ENCODE measurements around the gene CSF1. TPM values are rescaled to one million over a fixed set of nuclear protein-coding genes. Genes with fewer than 3 reads are reported as not detected.

The CSF1 gene
- polyA plus RNA-seq, 2 of the 4 experiments (the other 2 are of a cell fraction), result 35.1 to 36.3 TPM

DNA sequence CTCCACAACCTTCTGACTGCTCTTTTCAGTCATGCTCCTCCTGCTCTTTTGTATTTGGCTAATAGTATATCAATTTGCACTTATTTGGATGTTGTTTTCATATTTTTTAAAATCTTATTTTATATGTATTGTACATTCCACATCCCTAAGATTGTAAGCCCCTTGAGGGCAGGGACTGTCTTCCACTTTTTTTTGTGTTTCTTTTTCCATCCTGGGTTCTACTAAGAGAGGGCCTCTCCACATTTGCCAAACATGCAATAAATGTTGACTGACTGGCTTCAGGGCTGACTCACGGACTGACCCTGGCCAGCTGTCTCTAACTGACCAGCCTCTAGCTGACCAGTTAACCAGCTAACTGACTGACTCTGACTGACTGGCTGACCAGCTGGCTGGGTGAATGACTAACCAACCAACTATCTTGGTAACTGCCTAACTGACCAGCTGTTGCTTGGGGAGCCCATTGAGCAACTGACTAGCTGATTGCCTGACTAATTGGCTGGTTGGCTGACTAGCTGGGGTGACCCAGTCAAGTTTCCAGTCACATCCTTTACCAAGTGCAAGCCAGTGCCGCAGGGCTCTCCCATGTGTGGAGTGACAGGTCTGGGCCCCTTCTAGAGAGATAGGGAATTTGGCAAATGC lies 16.1 kb downstream of the CSF1 start:
- 93% methylated on average over 2 of the region's 2 CpGs for WGBS (ENCODE audit: missing lambda C conversion rate)
- H3K4me1 ChIP-seq, result peaks cover 52% of the 10 kb centered on the region
- no peak for TF ChIP-seq HOXB5 (CRISPR knock-in tag; IDR thresholded peaks at IDR 0.05)
- no peak for TF ChIP-seq RNF2 (IDR thresholded peaks at IDR 0.05; ENCODE audit: borderline replicate concordance, low read depth)
- POLR2A ChIA-PET, result no interaction called here
- H3K4me2 ChIP-seq, result no peak overlapping the region
- no peaks in the 10 kb centered on the region for H3K9me3 ChIP-seq
- no peak for FAIRE-seq
- no peak for DNase-seq (ENCODE audit: low read depth in 1 of 2, low spot score in 1 of 2)
- CTCF ChIA-PET, result interaction anchor here (1.6 to 3.7 kb wide), 2 partner anchors 54 to 152 kb away, joined by 4 to 21 read pairs; no protein-coding TSS in a partner anchor
- ATAC-seq, result no peak
- H3K27ac ChIP-seq, result peak overlapping the region; percentile 79 to 88; a peak in 5 of 6 replicates
- no peak overlapping the region for H3K4me3 ChIP-seq

DNA sequence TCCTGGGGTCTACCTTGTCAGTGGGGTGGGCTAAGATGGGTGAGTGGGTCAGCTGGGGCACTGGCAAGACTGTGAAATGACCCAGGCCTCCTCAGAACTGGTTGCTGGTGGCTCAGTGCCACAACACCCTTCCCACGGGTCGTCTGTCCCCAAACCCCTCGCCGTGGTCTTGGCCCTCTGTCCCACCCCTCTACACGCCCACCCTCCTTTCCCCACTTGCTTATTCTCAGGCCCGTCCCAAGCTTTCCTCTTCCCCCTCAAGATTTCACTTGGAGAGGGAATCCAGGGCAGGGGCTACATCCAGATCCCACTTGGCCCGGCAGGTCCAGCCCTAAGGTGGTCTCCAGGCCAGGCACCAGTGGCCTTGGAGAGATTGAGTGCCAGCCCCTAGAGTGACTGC lies 16.7 kb downstream of the CSF1 start:
- FAIRE-seq, result no peak
- H3K4me2 ChIP-seq, result peak overlapping the region; percentile 43; the same call in 2 of the 3 replicates
- DNase-seq (ENCODE audit: low read depth in 1 of 2, low spot score in 1 of 2), result no peak
- H3K9me3 ChIP-seq, result no peaks in the 10 kb centered on the region
- POLR2A ChIA-PET, result no interaction called here
- ATAC-seq, result no peak
- peak overlapping the region; percentile 79 to 88; a peak in 5 of 6 replicates for H3K27ac ChIP-seq
- peaks cover 52% of the 10 kb centered on the region for H3K4me1 ChIP-seq
- no peak for TF ChIP-seq JUN (IDR thresholded peaks at IDR 0.05)
- TF ChIP-seq, protein P1, sequence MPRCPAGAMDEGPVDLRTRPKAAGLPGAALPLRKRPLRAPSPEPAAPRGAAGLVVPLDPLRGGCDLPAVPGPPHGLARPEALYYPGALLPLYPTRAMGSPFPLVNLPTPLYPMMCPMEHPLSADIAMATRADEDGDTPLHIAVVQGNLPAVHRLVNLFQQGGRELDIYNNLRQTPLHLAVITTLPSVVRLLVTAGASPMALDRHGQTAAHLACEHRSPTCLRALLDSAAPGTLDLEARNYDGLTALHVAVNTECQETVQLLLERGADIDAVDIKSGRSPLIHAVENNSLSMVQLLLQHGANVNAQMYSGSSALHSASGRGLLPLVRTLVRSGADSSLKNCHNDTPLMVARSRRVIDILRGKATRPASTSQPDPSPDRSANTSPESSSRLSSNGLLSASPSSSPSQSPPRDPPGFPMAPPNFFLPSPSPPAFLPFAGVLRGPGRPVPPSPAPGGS (IDR thresholded peaks at IDR 0.05), result no peak
- TF ChIP-seq CBX2 (IDR thresholded peaks at IDR 0.05; ENCODE audit: borderline replicate concordance, low read depth), result no peak
- TF ChIP-seq, protein P2, sequence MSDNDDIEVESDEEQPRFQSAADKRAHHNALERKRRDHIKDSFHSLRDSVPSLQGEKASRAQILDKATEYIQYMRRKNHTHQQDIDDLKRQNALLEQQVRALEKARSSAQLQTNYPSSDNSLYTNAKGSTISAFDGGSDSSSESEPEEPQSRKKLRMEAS (IDR thresholded peaks at IDR 0.05), result no peak
- no peak for TF ChIP-seq NR3C1 (IDR thresholded peaks at IDR 0.05)
- TF ChIP-seq, protein P3, sequence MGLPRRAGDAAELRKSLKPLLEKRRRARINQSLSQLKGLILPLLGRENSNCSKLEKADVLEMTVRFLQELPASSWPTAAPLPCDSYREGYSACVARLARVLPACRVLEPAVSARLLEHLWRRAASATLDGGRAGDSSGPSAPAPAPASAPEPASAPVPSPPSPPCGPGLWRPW (IDR thresholded peaks at IDR 0.05), result no peak
- no peak for TF ChIP-seq MYC (IDR thresholded peaks at IDR 0.05; ENCODE audit: borderline replicate concordance, low read length)
- TF ChIP-seq ZNF302 (CRISPR knock-in tag; IDR thresholded peaks at IDR 0.05), result no peak
- TF ChIP-seq, protein P4, sequence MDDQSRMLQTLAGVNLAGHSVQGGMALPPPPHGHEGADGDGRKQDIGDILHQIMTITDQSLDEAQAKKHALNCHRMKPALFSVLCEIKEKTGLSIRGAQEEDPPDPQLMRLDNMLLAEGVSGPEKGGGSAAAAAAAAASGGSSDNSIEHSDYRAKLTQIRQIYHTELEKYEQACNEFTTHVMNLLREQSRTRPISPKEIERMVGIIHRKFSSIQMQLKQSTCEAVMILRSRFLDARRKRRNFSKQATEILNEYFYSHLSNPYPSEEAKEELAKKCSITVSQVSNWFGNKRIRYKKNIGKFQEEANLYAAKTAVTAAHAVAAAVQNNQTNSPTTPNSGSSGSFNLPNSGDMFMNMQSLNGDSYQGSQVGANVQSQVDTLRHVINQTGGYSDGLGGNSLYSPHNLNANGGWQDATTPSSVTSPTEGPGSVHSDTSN (IDR thresholded peaks at IDR 0.05), result no peak
- no peak for TF ChIP-seq BHLHE40 (IDR thresholded peaks at IDR 0.05; ENCODE audit: low read depth, low read length)
- TF ChIP-seq, protein P5, sequence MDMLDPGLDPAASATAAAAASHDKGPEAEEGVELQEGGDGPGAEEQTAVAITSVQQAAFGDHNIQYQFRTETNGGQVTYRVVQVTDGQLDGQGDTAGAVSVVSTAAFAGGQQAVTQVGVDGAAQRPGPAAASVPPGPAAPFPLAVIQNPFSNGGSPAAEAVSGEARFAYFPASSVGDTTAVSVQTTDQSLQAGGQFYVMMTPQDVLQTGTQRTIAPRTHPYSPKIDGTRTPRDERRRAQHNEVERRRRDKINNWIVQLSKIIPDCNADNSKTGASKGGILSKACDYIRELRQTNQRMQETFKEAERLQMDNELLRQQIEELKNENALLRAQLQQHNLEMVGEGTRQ (IDR thresholded peaks at IDR 0.05), result no peak
- no peak for TF ChIP-seq NPAS2 (CRISPR knock-in tag; IDR thresholded peaks at IDR 0.05; ENCODE audit: borderline replicate concordance)
- TF ChIP-seq GATA3 (IDR thresholded peaks at IDR 0.05; ENCODE audit: borderline replicate concordance), result no peak
- TF ChIP-seq CBX8 (IDR thresholded peaks at IDR 0.05), result no peak
- CTCF ChIA-PET, result interaction anchor here (3.7 kb wide), 1 partner anchor 53 kb away, joined by 21 read pairs; no protein-coding TSS in a partner anchor
- 95% methylated on average over 6 of the region's 7 CpGs for WGBS (ENCODE audit: missing lambda C conversion rate)
- no peak overlapping the region for H3K4me3 ChIP-seq

DNA sequence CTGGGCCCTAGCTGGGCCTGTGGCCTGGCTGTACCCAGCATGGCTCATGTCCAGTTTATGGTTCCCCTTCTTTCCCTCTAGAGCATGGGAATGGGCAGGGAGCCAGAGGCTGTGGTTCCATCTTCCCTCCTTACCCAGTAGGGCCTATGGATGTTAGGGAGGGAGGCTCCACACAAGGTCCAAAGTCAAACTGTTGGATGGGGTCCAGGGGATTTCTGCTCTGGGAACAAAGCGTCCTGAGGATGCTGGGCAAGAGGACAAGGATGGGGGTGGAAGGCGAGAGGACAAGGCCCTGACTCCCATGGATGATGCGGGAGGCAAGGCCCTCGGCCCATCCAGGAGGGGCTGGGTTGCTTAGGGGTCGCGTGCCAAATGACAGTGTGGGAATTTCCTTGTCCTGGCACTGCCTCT lies 17.3 kb downstream of the CSF1 start:
- POLR2A ChIA-PET, result interaction anchor here (0.5 kb wide), 1 partner anchor 60 kb away, joined by 3 read pairs; no protein-coding TSS in a partner anchor
- TF ChIP-seq EHMT2 (IDR thresholded peaks at IDR 0.05; ENCODE audit: low read depth), result no peak
- TF ChIP-seq GATA3 (IDR thresholded peaks at IDR 0.05; ENCODE audit: borderline replicate concordance), result no peak
- no peak for TF ChIP-seq RCOR1 (IDR thresholded peaks at IDR 0.05; ENCODE audit: low read depth, low read length)
- TF ChIP-seq, protein P5 (IDR thresholded peaks at IDR 0.05), result no peak
- no peaks in the 10 kb centered on the region for H3K9me3 ChIP-seq
- no peak overlapping the region for H3K4me3 ChIP-seq
- H3K4me2 ChIP-seq, result peak overlapping the region; percentile 43; the same call in 2 of the 3 replicates
- ATAC-seq (peak in 1 of 2 experiments; percentile 10; a peak in 3 of 6 replicates), FAIRE-seq (no peak), DNase-seq (ENCODE audit: low read depth in 1 of 2, low spot score in 1 of 2) (peak in 1 of 2 experiments; percentile 68)
- peak overlapping the region; percentile 79 to 88; a peak in 5 of 6 replicates for H3K27ac ChIP-seq
- CTCF ChIA-PET, result interaction anchor here (1.0 kb wide), 1 partner anchor 56 kb away, joined by 5 read pairs; the partner anchor contains the start of gene AHCYL1
- H3K4me1 ChIP-seq, result peaks cover 52% of the 10 kb centered on the region
- WGBS (ENCODE audit: missing lambda C conversion rate), result 55% methylated on average over 6 of the region's 6 CpGs

Measured in A549 (cell line).